Adipose tissue (tissue), 3 donors: ENCODE results near the gene OTX2. TPM values are rescaled to one million over a fixed set of nuclear protein-coding genes. Genes with fewer than 3 reads are reported as not detected.

ENCODE experiments used
- H3K27ac ChIP-seq: one replicate; pipeline ENCODE4 v1.5.1; 2013; ENCODE audit warnings: low read depth, low read length
- WGBS, 3 donors: extraction: QIAGEN DNeasy Blood & Tissue Kit; methylation state at CpG; one replicate each; pipeline ENCODE4 v1.1.7; 2013; 5-methylcytosine and 5-hydroxymethylcytosine counted together
- polyA plus RNA-seq, 3 donors: library from polyadenylated mRNA; stranded (reverse); fragments of 200-250 nt; gene quantifications; one replicate each; pipeline ENCODE4 v1.2.3, GENCODE V29; 2013
- donor health status: healthy with polysubstance abuse.
- donor health status: Bipolar disorder and iron deficiency.
- donor health status: healthy.

The OTX2 gene
- polyA plus RNA-seq, 3 donors = not detected

GRCh38 chr14:56753396-56753795 is 56.9 kb downstream of the OTX2 start:
- WGBS, 3 donors = 67 to 74% (median 74%) methylated on average over 3 of the region's 3 CpGs
- no peak overlapping the region for H3K27ac ChIP-seq

GRCh38 chr14:56752428-56752827 is 57.9 kb downstream of the OTX2 start:
- 72 to 84% (median 81%) methylated on average over 7 of the region's 7 CpGs for WGBS, 3 donors
- no peak overlapping the region for H3K27ac ChIP-seq

- no peak overlapping the region for H3K27ac ChIP-seq
- WGBS, 3 donors = 42 to 43% (median 43%) methylated on average over 2 of the region's 2 CpGs
These were observed 58.8 kb downstream of the OTX2 start for GRCh38 chr14:56751471-56751870.

Other genes starting within 250 kb of the OTX2 start
- 1 to 10 TPM; 4.8 to 5.2 (median 5.1) TPM for gene TMEM260, start 230.7 kb downstream of the OTX2 start, polyA plus RNA-seq